DND-41 (cell line): ENCODE data around the gene SLC40A1.

Experiments used
- ATAC-seq: fragments of 200-7000 bp; cut with Tn5 transposase; 3 replicates; pipeline ENCODE4 v1.9.1; 2021; ENCODE audit warnings: low read depth; ENCODE audit not compliant: insufficient read depth
- DNase-seq: peaks from one replicate; pipeline ENCODE4 v3.0.0-alpha.2; 2020
- H2AFZ ChIP-seq: 2 replicates; pipeline ENCODE4 v1.6.0; 2012; ENCODE audit warnings: low read depth, low read length
- H3K27ac ChIP-seq: 2 replicates; pipeline ENCODE4 v1.5.1; 2012; ENCODE audit warnings: low read length, inconsistent platforms
- H3K27me3 ChIP-seq: fragments of 200-600 bp; sonication (generic); 2 replicates; pipeline ENCODE4 v1.6.0; 2012; ENCODE audit warnings: low read length, mild to moderate bottlenecking, inconsistent platforms; ENCODE audit not compliant: insufficient read depth, poor library complexity
- H3K36me3 ChIP-seq: 2 replicates; pipeline ENCODE4 v1.5.1; 2012; ENCODE audit warnings: low read length, inconsistent platforms; ENCODE audit not compliant: insufficient read depth
- H3K4me1 ChIP-seq: 2 replicates; pipeline ENCODE4 v1.5.1; 2012; ENCODE audit warnings: mild to moderate bottlenecking, low read length; ENCODE audit not compliant: insufficient read depth
- H3K4me2 ChIP-seq: 2 replicates; pipeline ENCODE4 v1.6.0; 2012; ENCODE audit warnings: mild to moderate bottlenecking, moderate library complexity, low read length, inconsistent platforms; ENCODE audit not compliant: insufficient read depth
- H3K4me3 ChIP-seq, 2 experiments: fragments of 200-600 bp in 1 of 2; shearing (Covaris generic) in 1 of 2; 2 replicates each; pipeline ENCODE4 v1.5.1; 2012 to 2016; ENCODE audit warnings: inconsistent platforms in 2 of 2, low read length in 2 of 2, mild to moderate bottlenecking in 2 of 2, low read depth in 1 of 2, moderate library complexity in 1 of 2
- H3K79me2 ChIP-seq: 2 replicates; pipeline ENCODE4 v1.6.0; 2012; ENCODE audit warnings: low read length, inconsistent platforms; ENCODE audit not compliant: insufficient read depth
- H3K9ac ChIP-seq: 2 replicates; pipeline ENCODE4 v1.6.0; 2012; ENCODE audit warnings: low read depth, mild to moderate bottlenecking, inconsistent platforms, low read length, moderate library complexity
- H3K9me3 ChIP-seq: 2 replicates; pipeline ENCODE4 v1.5.1; 2012; ENCODE audit warnings: low read length, moderate library complexity, mild to moderate bottlenecking, inconsistent platforms; ENCODE audit not compliant: insufficient read depth, severe bottlenecking
- H4K20me1 ChIP-seq: 2 replicates; pipeline ENCODE4 v1.6.0; 2012; ENCODE audit warnings: low read length; ENCODE audit not compliant: insufficient read depth
- CTCF ChIP-seq: IDR thresholded peaks from 2 replicates; pipeline ENCODE4 v1.5.1; 2012; ENCODE audit warnings: borderline replicate concordance, low read length, moderate library complexity, mild to moderate bottlenecking; ENCODE audit not compliant: poor library complexity, severe bottlenecking; ENCODE audit errors: extremely low read depth
- EZH2 ChIP-seq: IDR thresholded peaks from 3 replicates; pipeline ENCODE4 v1.6.1; 2012; ENCODE audit warnings: borderline replicate concordance, low read depth, mild to moderate bottlenecking, moderate library complexity, low read length, inconsistent platforms; ENCODE audit not compliant: severe bottlenecking

SLC40A1 gene

DNA sequence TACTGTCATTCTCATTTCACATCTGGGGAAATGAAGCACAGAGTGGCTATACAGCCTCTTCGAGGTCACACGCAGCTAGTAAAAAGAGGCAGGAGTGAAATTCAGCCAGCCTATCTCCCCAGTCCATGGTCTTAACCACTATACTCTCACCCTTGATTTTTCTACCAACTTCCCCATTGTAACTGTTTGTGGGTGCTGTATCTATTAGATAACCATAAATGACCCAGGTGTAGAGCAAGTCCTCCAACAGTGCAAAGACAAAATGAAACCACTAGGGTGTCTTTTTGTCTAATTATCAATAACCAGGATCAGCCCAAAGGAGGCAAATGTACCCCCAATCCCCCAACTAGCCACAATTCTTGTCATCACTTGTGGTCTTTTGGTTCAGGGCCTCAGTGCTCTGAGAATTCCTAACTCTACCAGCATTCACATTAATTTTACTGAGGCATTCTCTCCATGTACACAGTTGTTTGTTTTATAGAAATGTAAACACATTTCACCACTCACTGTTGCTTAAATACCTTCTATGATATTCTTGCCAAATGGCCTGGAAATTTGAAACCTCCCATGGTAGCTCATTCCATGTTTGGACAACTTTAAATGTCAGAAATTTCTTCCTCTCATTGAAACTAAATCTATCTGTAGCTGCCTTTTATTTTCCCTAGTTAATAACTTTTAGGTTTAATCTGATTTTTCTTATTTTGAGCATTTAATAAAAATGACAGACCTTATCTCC is 58.7 kb downstream of the SLC40A1 start:
- H3K4me3 ChIP-seq: no peak overlapping the region
- H3K9me3 ChIP-seq: no peaks in the 10 kb centered on the region
- no peak overlapping the region for H2AFZ ChIP-seq
- no peak overlapping the region for H3K9ac ChIP-seq
- ATAC-seq: no peak
- H3K27ac ChIP-seq: no peak overlapping the region
- TF ChIP-seq CTCF (no peak), EZH2 (no peak)
- H3K79me2 ChIP-seq: no peaks in the 10 kb centered on the region
- H4K20me1 ChIP-seq: no peaks in the 10 kb centered on the region
- no peaks in the 10 kb centered on the region for H3K4me1 ChIP-seq
- H3K27me3 ChIP-seq: no peaks in the 10 kb centered on the region
- H3K36me3 ChIP-seq: no peaks in the 10 kb centered on the region
- no peak for DNase-seq
- no peak overlapping the region for H3K4me2 ChIP-seq

GRCh38 chr2:189519631-189520387 is 60.8 kb downstream of the SLC40A1 start:
- Histone ChIP-seq H3K9ac (no peak overlapping the region), H3K4me2 (no peak overlapping the region), H3K9me3 (no peaks in the 10 kb centered on the region), H3K79me2 (no peaks in the 10 kb centered on the region), H3K4me1 (no peaks in the 10 kb centered on the region), H3K4me3 (no peak overlapping the region), H3K27me3 (no peaks in the 10 kb centered on the region), H4K20me1 (no peaks in the 10 kb centered on the region), H3K27ac (no peak overlapping the region), H2AFZ (no peak overlapping the region), H3K36me3 (no peaks in the 10 kb centered on the region)
- ATAC-seq (no peak), DNase-seq (no peak)
- TF ChIP-seq CTCF (no peak), EZH2 (no peak)

GRCh38 chr2:189517847-189518535 is 62.6 kb downstream of the SLC40A1 start:
- H3K9me3 ChIP-seq: no peaks in the 10 kb centered on the region
- no peaks in the 10 kb centered on the region for H3K4me1 ChIP-seq
- no peak overlapping the region for H3K4me2 ChIP-seq
- H3K27ac ChIP-seq: no peak overlapping the region
- no peak for DNase-seq
- no peaks in the 10 kb centered on the region for H4K20me1 ChIP-seq
- no peaks in the 10 kb centered on the region for H3K79me2 ChIP-seq
- no peaks in the 10 kb centered on the region for H3K36me3 ChIP-seq
- H2AFZ ChIP-seq: no peak overlapping the region
- TF ChIP-seq CTCF (no peak), EZH2 (no peak)
- no peak for ATAC-seq
- no peak overlapping the region for H3K9ac ChIP-seq
- H3K27me3 ChIP-seq: no peaks in the 10 kb centered on the region
- no peak overlapping the region for H3K4me3 ChIP-seq
